Middle frontal gyrus (tissue), 1 donor: ENCODE data around the gene UBE2O.
"Not testable (repeated sequence)": the region's sequence is repeated elsewhere in the genome, so short reads cannot be mapped to it uniquely, and the experiment has no call there.

Source experiments
- DNase-seq: peaks from one replicate; pipeline ENCODE4 v3.0.0-alpha.2; 2015; ENCODE audit warnings: low spot score; ENCODE audit errors: extremely low spot score

UBE2O gene

DNA sequence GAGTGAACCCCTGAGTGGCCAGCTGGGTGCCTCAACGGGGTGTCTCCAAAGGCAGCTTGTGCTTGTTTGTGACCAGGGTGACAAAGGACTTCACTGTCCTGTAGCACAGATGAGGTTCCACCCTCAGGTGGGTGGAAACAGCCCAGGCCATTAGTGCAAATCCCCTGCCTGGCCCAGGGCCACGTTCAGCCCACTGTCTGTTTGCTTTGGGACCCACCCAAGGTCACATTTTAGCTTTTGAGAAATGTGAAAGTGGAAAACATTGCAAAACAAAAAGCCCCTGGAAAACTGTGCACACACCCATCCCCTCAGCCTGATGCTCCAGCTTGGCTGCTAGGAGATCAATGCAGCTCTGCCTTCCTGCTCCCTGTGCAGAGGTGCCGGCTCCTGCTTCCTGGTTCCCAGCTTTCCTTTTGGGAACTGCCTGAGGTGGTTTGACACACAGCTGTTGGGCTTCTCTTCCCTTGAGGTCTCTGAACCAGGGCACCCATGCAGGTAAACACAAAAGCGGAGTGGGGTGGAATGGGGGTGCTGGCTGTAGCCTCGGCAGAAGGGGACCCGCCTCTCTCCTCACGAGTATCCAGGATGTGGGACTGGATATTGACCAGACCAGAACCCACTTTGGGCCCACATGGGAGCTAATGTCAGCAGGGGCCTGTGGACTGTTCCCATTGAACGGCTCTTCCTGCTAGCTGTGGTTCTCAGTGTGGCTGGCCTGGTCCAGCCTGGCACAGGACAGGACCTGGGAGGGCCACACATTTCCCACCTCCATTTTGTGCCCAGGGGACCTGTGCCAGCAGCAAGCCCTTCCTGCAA lies 76.4 kb downstream of the UBE2O start:
- no peak for DNase-seq

DNA sequence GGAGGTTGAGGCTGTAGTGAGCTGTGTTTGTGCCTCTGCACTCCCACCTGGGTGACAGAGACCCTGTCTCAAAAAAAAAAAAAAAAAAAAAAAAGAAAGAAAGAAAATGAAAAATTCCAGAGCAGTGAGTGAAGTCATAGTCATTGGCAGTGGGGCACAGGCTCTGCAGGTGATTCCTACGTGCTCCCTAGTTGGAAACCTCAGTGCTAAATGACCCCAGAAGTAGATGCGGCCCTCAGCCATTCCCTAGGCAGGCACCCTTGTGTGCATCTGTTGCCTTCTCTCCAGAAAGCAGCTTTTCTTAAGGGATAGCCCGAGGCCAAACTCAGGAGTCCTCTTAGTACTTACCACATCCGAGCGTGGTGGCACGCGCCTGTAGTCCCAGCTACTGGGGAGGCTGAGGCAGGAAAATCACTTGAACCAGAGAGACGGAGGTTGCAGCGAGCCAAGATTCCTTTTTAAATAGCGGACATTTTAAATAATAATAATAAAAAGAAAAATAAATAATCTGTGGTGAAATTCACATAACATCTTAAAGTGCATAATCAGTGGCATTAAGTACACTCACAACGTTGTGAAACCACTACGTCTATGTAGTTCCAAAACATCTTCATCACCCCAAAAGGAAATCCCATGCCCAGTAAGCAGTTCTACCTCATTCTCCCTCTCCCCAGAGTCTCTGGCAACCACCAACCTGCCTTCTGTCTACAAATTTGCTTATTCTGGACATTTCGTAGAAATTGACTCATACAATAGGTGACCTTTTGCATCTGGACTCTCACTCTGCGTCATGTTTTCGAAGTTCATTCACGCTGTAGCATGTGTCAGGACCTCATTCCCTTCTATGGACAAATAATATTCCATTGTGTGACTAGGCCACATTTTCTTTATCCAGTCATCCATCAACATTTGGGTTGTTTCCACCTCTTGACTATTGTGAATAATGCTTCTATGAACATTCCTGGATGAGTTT lies 81.0 kb downstream of the UBE2O start:
- DNase-seq: no peak

GRCh38 chr17:76370261-76370993 lies 82.5 kb downstream of the UBE2O start:
- DNase-seq: no peak

GRCh38 chr17:76369804-76370203 lies 83.1 kb downstream of the UBE2O start:
- no peak for DNase-seq

DNA sequence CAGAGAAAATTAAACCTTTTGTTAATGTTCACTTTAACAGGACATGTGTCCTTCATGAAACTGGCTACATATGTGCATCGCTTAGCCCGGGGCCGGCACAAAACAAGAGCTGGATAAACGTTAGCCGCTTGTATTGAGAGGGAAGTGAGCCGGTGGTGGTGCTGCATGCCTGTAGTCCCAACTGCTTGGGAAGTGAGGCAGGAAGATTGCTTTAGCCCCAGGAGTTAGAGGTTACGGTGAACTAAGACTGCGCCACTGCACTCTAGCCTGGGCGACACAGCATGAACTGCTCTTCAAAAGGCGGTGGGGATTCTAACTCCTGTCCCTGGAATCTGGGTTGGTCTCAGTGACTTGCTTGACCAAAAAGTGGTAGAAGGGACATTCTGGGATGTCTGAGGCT lies 83.6 kb downstream of the UBE2O start:
- no peak for DNase-seq

- no peak for DNase-seq
Observed at GRCh38 chr17:76368545-76368944, 84.4 kb downstream of the UBE2O start.

GRCh38 chr17:76367642-76368041 lies 85.3 kb downstream of the UBE2O start:
- no peak for DNase-seq

DNA sequence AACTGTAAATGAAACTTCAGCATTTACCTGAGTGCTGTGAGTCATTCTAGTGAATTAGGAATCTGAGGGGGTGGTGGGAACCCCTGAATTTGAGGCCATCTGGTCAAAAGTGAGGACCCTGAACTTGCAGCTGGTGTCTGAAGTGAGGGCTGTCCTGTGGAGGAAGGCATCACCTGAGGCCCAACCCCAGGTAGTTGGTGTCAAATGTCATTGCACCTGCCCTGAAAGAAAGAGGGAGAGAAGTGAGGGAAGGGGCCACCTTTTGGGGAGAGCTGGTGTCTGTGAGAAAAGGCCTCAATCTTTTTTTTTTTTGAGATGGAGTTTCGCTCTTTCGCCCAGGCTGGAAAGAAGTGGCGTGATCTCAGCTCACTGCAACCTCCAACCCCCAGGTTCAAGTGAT lies 86.7 kb downstream of the UBE2O start:
- no peak for DNase-seq

DNA sequence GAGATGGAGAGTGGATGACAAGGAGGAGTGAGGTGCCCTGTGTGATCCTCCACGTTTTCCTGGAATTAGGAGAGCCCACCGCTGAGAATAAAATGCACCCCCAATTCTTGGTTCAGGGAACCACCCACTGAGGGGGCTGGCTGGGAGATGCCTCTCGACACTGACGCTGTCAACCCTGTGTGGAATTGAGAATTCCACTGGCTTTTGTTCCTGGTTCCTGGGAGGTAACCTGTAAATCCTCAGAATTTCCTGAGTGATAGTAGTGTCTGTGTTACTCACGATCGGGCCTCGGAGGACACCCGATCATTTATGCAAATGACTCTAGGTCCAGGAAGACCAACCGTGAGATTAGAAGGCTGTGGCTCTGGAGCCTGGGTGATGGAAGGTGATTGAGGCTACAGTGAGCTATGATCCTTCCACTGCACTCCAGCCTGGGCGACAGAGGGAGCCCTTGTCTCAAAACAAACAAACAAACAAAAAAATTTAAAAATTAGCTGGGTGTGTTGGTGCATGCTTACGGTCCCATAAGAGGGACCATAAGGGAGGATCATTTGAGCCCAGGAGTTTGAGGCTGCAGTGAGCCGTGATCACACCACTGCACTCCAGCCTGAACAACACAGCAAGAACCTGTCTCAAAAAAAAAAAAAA lies 87.6 kb downstream of the UBE2O start:
- no peak for DNase-seq

GRCh38 chr17:76363107-76363842 lies 89.7 kb downstream of the UBE2O start:
- DNase-seq: no peak

DNA sequence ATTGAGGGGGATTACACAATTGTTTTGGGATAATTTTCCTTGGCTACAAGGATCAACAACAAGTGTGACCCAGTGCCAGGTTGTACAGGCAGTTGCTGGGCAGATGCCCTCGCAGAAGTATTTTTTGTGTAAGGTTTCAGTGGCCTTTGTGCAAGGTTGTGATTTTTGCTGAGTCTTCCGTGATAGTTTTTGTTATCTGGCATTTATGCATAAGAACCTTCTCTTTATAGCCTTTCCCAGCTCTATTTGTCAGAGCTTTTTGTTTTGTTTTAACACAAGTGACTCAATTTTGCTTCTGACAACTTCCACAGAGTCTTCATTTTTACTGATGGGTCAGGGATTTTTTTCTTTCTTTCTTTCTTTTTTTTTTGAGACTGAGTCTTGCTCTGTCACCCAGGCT lies 92.5 kb downstream of the UBE2O start:
- no peak for DNase-seq

DNA sequence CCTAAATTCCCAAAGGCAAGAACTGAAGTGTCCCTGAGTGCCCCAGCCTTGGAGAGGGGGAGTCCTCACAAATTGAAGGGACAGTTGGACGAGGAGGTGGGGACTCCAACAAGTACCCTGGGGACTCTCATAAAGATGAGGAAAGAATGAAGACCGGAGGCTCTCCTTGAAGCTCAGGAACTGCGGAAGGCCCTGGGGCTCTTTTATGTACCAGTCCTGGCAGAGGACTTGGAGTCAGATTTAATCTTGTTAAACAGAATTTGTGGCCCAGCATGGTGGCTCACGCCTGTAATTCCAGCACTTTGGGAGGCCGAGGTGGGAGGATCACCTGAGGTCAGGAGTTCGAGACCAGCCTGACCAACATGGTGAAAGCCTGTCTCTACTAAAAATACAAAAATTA lies 93.2 kb downstream of the UBE2O start:
- not testable (repeated sequence) for DNase-seq

GRCh38 chr17:76359375-76359774 lies 93.6 kb downstream of the UBE2O start:
- DNase-seq: no peak

DNA sequence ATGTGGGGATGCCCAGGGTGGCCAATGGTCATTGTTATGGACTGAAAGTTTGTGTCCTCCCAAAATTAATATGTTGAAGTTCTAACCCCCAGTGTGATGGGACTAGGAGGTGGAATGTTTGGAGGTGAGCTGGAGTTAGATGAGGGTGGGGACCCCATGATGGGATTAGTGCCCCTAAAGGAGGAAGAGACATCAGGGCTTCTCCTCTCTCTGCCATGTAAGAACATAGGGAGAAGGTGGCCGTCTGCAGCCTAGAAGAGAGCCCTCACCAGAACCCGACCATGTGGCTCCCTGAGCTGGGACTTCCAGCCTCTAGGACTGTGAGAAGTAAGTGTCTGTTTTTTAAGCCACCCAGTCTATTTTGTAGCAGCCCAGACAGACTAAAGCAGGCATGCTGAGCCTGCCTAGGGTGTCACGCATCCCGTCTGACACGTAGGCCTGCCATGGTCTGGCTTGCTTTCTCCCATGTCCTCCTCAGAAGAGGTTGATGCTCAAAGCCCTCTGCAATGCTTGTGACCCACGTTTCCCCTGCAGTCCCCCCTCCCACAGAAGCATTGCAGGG lies 95.3 kb downstream of the UBE2O start:
- no peak for DNase-seq

GRCh38 chr17:76356803-76357456 lies 96.0 kb downstream of the UBE2O start:
- DNase-seq: no peak

- DNase-seq: no peak
Observed at GRCh38 chr17:76354747-76355310, 98.1 kb downstream of the UBE2O start.

DNA sequence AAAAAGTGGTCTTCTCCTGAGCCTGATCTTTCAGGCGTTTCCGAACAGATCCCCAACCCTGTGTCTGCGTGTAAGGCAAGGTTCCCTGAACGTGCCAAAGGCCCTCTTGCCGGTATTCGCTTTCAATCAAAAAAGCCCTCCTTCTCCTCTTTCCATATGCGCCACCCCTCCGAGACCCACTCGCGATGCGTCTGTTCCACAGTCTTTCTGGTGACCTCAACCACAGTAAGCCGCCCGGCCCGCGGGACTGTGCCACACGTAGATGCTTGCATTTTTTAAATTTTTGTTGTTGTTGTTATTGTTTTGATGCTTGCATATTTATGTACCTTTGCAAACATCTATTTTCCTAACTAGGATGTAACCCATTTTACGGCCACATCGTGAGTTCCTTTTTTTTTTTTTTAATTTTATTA lies 98.6 kb downstream of the UBE2O start:
- DNase-seq: no peak

DNA sequence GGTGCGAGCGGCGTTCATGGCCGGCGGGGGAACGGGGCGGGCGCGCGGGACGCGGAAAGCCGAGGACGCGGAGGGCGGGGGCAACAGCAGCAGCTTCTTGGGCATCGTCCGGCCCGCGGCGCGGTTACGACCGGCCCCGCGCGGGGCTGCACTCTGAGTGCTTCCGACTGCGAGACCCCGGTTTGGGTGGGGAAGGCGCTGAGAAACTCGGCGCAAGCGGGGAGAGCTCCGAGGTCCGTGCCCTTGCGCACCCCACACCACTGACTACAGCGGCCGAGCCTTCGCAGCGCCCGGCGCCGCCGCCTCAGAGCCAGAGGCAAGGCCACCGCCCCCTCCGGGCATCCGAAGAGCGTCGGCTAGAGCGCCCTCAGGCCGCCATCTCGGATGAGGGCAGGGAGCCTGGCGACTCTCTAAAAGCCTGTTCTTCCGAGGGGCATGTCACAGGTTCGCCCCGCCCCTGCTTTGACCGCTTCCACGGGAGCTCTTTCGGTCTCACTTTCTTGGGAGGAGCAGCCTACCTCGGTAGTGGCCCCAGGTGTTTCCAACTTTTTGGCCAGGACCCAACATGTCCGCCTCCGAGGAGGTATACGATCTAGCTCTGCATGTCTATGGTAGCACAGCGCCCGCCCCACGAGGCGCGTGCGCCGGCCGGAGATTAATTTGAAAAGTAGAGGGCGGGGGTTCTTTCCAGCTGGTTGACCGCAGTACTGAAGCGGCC lies 99.2 kb downstream of the UBE2O start, which contains the start of gene PRPSAP1:
Gene PRPSAP1 (minus strand): TSS at position 318 of the 718 bp plus-strand sequence. CDS start 213 bp downstream, at position 105.
- peak; percentile 88 for DNase-seq
